ENCODE data around the gene TTLL9. TPM values are rescaled to one million over a fixed set of nuclear protein-coding genes. Genes with fewer than 3 reads are reported as not detected.

Gene TTLL9
- total RNA-seq, 1 donor from 2014 or later: not detected

GRCh38 chr20:31879143-31879987 lies 8.9 kb downstream of the TTLL9 start:
- DNase-seq (ENCODE audit: low read depth): peak; percentile 96

- no peak for DNase-seq (ENCODE audit: low read depth)
These were observed 11.5 kb downstream of the TTLL9 start for GRCh38 chr20:31881945-31882344.

GRCh38 chr20:31883829-31884228 lies 13.4 kb downstream of the TTLL9 start:
- no peak for DNase-seq (ENCODE audit: low read depth)

GRCh38 chr20:31890646-31891045 lies 20.2 kb downstream of the TTLL9 start:
- DNase-seq (ENCODE audit: low read depth): no peak

GRCh38 chr20:31894980-31895675 lies 24.7 kb downstream of the TTLL9 start:
- peak; percentile 75 for DNase-seq (ENCODE audit: low read depth)

GRCh38 chr20:31896049-31896448 lies 25.6 kb downstream of the TTLL9 start:
- no peak for DNase-seq (ENCODE audit: low read depth)

GRCh38 chr20:31897541-31897940 lies 27.1 kb downstream of the TTLL9 start:
- no peak for DNase-seq (ENCODE audit: low read depth)

- no peak for DNase-seq (ENCODE audit: low read depth)
These were observed 31.2 kb downstream of the TTLL9 start for GRCh38 chr20:31901615-31902014.

- DNase-seq (ENCODE audit: low read depth): no peak
These were observed 33.4 kb downstream of the TTLL9 start for GRCh38 chr20:31903627-31904386.

GRCh38 chr20:31906001-31906400 lies 35.6 kb downstream of the TTLL9 start:
- no peak for DNase-seq (ENCODE audit: low read depth)

GRCh38 chr20:31907046-31907445 lies 36.6 kb downstream of the TTLL9 start:
- DNase-seq (ENCODE audit: low read depth): no peak

- peak; percentile 40 for DNase-seq (ENCODE audit: low read depth)
These were observed 37.6 kb downstream of the TTLL9 start for GRCh38 chr20:31908016-31908415.

- no peak for DNase-seq (ENCODE audit: low read depth)
These were observed 38.0 kb downstream of the TTLL9 start for GRCh38 chr20:31908424-31908823.

- DNase-seq (ENCODE audit: low read depth): no peak
These were observed 39.0 kb downstream of the TTLL9 start for GRCh38 chr20:31909253-31910070.

- DNase-seq (ENCODE audit: low read depth): no peak
These were observed 39.8 kb downstream of the TTLL9 start for GRCh38 chr20:31910071-31910803.

GRCh38 chr20:31913431-31914157 lies 43.2 kb downstream of the TTLL9 start:
- no peak for DNase-seq (ENCODE audit: low read depth)

GRCh38 chr20:31914170-31914569 lies 43.7 kb downstream of the TTLL9 start:
- no peak for DNase-seq (ENCODE audit: low read depth)

GRCh38 chr20:31915491-31916280 lies 45.3 kb downstream of the TTLL9 start:
- DNase-seq (ENCODE audit: low read depth): no peak

- DNase-seq (ENCODE audit: low read depth): no peak
These were observed 46.3 kb downstream of the TTLL9 start for GRCh38 chr20:31916708-31917107.
